ENCODE measurements around the gene PGM2L1.

- no peak for TF ChIP-seq SP1 (IDR thresholded peaks at IDR 0.05)
- TF ChIP-seq BHLHE40 (IDR thresholded peaks at IDR 0.05; ENCODE audit: borderline replicate concordance), result no peak
- TF ChIP-seq FOXM1 (IDR thresholded peaks at IDR 0.05; ENCODE audit: borderline replicate concordance), result no peak
- TF ChIP-seq ZNF384 (IDR thresholded peaks at IDR 0.05), result no peak
- TF ChIP-seq L3MBTL2 (conservative IDR thresholded peaks at IDR 0.05), result no peak
- no peak for TF ChIP-seq SUZ12 (IDR thresholded peaks at IDR 0.05)
- no peak for TF ChIP-seq LEF1 (IDR thresholded peaks at IDR 0.05; ENCODE audit: borderline replicate concordance)
- TF ChIP-seq HDGF (IDR thresholded peaks at IDR 0.05; ENCODE audit: borderline replicate concordance), result no peak
- TF ChIP-seq FOXK2 (IDR thresholded peaks at IDR 0.05), result no peak
- TF ChIP-seq PKNOX1 (IDR thresholded peaks at IDR 0.05), result no peak
- TF ChIP-seq ARNT (IDR thresholded peaks at IDR 0.05), result no peak
- TF ChIP-seq NFRKB (IDR thresholded peaks at IDR 0.05), result no peak
- TF ChIP-seq TARDBP (IDR thresholded peaks at IDR 0.05), result no peak
Observed at GRCh38 chr11:74384641-74385040, 13.6 kb downstream of the PGM2L1 start.
